Measurements from ENCODE around the gene GPS1.

Gene GPS1

GRCh38 chr17:82059272-82060000 lies 7.7 kb downstream of the GPS1 start:
- DNase-seq (ENCODE audit: low spot score), result no peak

- DNase-seq (ENCODE audit: low spot score), result no peak
Observed at GRCh38 chr17:82060001-82060380, 8.3 kb downstream of the GPS1 start.

- no peak for DNase-seq (ENCODE audit: low spot score)
Observed at GRCh38 chr17:82060614-82061013, 8.9 kb downstream of the GPS1 start.

GRCh38 chr17:82061047-82061925 lies 9.6 kb downstream of the GPS1 start:
- no peak for DNase-seq (ENCODE audit: low spot score)

- DNase-seq (ENCODE audit: low spot score), result no peak
Observed at GRCh38 chr17:82062076-82062983, 10.6 kb downstream of the GPS1 start.

- DNase-seq (ENCODE audit: low spot score), result no peak
Observed at GRCh38 chr17:82062984-82063368, 11.3 kb downstream of the GPS1 start.

GRCh38 chr17:82063424-82064415 lies 12.0 kb downstream of the GPS1 start:
- no peak for DNase-seq (ENCODE audit: low spot score)

GRCh38 chr17:82064433-82065192 lies 12.9 kb downstream of the GPS1 start:
- DNase-seq (ENCODE audit: low spot score), result no peak

- DNase-seq (ENCODE audit: low spot score), result no peak
Observed at GRCh38 chr17:82065193-82065637, 13.5 kb downstream of the GPS1 start.

GRCh38 chr17:82065638-82066303 lies 14.1 kb downstream of the GPS1 start, which contains the start of gene DUS1L:
Gene DUS1L (minus strand): TSS chr17:82065804. CDS start chr17:82065059, 745 bp downstream.
- DNase-seq (ENCODE audit: low spot score), result peak; percentile 70

- DNase-seq (ENCODE audit: low spot score), result no peak
Observed at GRCh38 chr17:82070611-82071010, 18.9 kb downstream of the GPS1 start.

GRCh38 chr17:82072827-82073226 lies 21.1 kb downstream of the GPS1 start:
- no peak for DNase-seq (ENCODE audit: low spot score)

- DNase-seq (ENCODE audit: low spot score), result no peak
Observed at GRCh38 chr17:82073446-82073845, 21.7 kb downstream of the GPS1 start.

- DNase-seq (ENCODE audit: low spot score), result no peak
Observed at GRCh38 chr17:82076018-82076784, 24.5 kb downstream of the GPS1 start.

GRCh38 chr17:82076785-82077591 lies 25.3 kb downstream of the GPS1 start:
- DNase-seq (ENCODE audit: low spot score), result no peak

GRCh38 chr17:82077617-82078358 lies 26.1 kb downstream of the GPS1 start:
- no peak for DNase-seq (ENCODE audit: low spot score)

GRCh38 chr17:82078433-82078832 lies 26.7 kb downstream of the GPS1 start:
- DNase-seq (ENCODE audit: low spot score), result no peak
